GM19025 (cell line): ENCODE results near the gene DHRS9.
A peak's percentile ranks its signal among the peaks of the same experiment; 100 is the strongest.

Source experiments
- ATAC-seq: cut with Tn5 transposase; IDR thresholded peaks from one replicate; pipeline ENCODE4 v1.9.1; 2021; ENCODE audit warnings: mild to moderate bottlenecking, low read depth, moderate library complexity; ENCODE audit not compliant: unreplicated experiment

The DHRS9 gene

DNA sequence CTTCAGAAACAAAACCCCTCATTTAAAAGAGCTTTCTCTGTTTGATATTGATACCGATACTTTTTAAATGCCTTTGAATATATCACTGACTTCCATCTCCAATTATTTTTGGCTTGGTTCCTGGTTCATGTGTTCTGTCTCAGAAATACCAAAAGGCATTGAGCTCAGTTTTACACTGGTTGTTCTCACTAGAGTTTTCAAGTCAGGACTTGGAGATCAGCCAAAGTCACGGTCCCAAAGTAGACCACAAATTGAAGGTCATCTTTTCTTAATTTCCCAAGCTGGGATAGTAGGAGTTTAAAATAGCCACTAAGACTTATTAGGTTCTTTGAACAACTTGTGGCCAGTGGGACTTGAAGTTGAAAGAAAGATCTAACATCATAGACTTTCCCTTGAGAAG lies 24.2 kb downstream of the DHRS9 start:
- ATAC-seq: no peak

DNA sequence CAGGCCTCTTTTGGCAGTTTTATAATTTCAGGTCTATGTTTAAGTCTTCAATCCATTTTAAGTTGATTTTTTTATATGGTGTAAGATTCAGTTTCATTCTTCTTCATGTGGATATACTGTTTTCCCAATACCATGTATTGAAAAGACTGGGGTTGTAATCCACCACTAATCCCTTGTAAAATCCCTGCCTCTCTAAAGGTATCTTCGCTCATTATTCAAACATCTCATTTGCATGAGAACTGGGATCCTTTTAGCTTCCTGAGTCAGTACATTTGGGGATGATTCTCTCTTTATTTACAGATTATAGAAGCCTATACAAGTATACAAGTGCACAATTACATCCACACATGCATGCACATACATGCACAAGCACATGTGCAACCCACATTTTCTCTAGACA lies 25.3 kb downstream of the DHRS9 start:
- no peak for ATAC-seq

DNA sequence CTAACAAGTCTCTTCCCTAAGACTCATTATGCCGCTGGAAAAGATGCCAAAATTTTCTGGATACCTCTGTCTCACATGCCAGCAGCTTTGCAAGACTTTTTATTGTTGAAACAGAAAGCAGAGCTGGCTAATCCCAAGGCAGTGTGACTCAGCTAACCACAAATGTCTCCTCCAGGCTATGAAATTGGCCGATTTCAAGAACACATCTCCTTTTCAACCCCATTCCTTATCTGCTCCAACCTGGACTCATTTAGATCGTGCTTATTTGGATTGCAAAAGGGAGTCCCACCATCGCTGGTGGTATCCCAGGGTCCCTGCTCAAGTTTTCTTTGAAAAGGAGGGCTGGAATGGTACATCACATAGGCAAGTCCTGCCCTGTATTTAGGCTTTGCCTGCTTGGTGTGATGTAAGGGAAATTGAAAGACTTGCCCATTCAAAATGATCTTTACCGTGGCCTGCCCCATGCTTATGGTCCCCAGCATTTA lies 26.3 kb downstream of the DHRS9 start:
- no peak for ATAC-seq

DNA sequence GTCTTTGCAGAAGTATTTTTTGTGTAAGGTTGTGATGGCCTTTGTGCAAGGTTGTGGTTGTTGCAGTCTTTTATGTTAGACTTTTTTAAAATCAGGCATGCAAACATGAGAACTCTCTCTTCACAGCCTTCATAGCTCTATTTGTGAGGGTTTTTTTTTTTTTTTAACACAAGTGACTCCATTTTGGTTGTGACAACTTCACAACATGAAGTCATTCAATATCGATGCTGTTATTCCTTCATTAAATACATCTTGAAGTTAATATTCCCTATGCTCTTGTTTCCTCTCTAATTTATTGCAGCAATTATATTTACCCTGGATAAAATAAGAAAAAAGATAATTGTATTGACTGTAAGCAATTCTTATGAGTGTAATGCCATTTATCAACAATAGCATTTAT lies 35.5 kb downstream of the DHRS9 start:
- ATAC-seq: no peak

DNA sequence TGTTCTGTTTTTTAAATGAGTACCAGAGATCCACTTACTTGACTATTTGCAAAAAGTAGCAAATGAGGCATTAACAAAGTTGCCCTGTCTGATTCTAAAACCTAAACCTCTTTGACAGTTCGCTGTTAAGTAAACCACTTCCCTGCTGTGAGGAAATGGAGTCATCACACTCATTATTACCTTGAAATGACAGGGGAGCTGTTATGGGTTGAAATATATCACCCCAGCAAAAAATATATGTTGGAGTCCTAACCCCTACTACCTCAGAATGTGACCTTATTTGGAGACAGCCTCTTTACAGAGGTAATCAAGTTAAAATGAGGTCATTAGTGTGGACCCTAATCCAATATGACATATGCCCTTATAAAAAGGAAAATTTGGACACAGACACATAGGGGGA lies 36.1 kb downstream of the DHRS9 start:
- ATAC-seq: no peak

DNA sequence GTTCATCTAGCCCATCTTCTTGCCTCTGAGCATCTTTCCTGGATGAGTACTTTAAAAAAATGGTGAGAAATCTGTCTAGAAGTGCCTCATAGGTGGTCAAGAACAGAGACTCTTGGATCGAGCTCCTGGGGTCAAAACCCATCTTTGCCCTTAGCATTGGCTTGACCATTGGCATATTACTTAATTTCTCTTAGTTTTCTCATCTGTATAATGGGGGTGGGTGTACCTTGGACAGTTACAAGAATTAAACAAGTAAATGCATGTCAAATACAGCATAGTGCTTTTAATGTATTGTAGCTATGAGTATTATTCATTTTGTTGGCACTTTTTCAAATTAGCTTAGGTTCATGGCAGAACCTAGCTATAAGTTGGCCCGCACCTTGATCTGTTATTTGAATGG lies 36.8 kb downstream of the DHRS9 start:
- no peak for ATAC-seq

DNA sequence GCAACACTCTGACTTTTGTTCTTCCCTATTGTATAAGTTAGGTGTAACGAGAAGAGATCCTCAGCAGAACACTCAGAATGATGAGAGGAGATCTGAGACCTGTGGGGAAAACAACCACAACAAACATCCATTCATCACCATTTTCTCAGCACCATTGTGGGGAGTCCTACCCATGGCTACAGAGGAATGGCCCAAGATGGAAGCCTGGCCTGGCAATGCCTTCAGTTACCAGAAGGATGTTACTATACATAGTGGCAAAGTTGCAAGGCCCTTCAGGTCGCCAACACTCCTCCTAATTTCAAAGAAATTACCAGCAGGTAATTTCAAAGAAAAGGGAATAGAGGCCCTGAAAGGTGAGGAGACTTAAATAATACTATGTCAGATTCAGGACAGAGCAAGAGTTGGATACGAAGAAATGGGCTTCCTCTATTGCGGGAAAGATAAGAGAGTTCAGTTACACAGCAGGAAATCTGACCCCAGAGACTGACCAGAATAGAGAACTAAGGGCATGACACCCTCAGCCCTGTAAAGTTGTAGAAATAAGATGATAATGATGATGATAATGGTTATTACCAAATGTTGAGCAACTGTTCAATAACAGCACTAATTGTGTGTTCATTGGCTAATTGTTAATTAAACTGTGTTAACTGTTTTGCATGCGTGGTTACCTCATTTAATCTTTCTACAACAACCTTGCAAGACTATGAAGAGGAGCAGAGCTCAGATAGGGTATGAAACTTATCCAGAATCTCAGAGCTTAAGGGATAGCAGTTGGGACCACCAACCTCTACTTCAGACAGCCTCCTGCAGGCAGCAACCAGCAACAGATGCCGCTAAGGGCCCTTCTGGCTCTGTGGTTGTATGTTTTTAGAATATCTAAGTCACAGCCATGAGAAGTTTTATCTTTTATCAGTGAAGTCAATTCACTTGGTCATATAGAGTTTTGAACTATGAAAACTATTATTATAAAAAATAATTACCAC lies 37.5 kb downstream of the DHRS9 start:
- no peak for ATAC-seq

DNA sequence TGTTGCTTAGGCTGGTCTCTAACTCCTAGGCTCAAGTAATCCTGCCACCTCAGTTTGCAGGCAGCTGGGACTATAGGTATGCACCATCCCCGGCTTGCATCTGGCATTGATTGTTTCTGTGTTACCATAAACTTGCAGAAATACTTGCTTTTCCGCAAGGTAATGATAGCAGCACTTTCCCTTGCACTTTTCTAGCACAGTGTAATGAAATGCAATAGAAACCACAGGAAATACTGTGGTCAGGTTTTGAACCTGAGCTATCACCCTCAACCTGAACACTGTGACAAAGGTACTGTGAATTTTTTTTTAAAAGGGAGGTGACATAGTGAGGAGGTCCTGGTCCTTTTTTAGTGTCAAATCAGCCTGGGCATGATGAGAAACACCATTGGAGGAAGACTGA lies 38.3 kb downstream of the DHRS9 start:
- ATAC-seq: peak; percentile 60

DNA sequence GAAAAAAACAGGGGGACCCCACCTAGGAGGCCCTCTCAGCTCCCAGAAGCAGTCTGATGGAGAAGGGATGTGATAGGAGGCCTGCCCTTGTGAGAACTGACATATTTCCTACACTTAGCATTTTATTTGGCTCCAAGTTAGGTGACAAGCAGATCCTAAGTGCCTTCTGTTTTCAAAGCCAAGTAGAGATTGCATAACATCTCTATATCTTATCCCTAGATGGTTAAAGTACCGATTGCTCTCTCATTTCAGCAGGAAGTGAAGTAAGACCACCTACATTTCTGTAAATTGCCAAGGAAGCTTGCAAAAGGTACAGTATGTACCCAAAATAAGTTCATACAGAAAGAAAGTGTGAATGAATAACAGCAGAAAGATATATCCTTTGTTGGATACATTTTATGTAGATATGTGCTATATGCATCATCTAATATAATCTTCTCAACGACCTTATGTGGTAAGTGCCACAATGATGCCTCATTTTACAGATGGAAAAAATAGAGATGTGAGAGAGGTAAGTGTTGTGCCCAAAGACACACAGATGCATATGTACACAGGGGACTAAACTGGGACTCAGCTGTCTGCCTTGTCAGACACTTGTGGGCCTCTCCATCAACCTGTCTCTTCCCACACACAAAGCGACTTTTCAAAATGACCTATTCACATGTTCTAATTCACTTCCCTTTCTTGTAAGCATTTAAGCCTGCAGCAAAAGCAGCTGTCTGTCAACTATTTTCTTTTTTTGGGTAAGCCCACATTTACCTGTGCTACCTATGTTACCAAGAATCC lies 38.9 kb downstream of the DHRS9 start:
- ATAC-seq: no peak

DNA sequence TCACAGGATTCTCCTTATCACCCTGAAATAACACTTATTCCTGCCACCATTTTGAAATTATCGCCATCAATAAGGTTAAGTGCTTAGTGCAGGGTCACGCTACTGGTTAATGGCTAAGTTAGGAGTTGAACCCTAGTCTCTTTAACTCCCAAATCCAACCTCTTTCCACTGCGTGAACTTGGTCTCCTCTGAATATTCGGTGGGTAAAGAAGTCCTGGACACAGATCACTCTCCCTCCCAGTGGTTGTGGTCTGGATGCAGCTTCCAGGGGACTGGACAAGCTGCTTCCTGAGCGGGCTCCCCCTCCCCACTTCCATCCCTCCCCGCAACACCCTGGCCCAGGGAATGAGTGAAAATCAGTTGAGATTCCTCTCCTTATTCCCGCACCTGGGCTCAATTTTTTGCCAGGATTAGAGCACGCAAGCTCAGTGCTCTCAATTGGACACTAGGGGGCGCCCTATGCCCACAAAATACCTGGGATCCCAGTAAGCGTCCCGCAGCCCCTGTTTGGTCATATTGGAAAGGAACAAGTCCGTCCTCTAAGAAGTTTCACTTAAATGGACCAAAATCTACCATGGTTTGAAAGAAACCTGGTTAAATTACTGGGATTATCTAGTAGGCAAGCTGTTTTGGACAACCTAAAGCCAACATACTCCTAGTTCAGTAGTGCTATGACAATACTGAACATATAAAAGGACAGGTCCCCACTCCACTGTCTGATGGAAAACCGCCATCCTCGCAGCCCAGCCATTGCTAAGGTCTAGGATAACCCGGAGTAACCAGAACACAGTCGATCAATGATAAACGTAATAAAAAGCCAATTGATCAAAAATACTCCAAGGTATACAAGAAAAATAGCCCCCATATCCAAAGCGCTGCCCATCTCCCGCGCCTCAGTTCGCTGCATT lies 40.4 kb downstream of the DHRS9 start:
- ATAC-seq: no peak

DNA sequence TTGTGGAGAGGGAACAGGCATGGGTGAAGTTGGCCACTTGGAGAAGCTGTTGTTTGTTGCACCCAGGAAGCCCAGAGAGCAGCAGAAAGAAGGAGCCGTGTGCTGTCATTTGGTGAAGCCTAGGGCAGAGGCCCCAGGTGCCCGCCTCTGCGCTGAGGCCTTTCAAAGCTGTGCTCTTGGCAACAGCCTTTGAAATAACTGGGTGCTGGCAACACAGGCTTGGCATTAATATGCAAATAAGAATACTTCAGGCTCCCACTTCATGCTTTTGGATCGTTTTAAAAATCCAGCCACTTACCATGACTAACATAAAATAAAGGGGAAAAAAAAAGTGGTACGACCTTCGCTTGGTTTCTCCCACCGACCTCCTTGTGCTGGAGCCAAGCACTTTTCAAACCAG lies 41.1 kb downstream of the DHRS9 start:
- no peak for ATAC-seq

DNA sequence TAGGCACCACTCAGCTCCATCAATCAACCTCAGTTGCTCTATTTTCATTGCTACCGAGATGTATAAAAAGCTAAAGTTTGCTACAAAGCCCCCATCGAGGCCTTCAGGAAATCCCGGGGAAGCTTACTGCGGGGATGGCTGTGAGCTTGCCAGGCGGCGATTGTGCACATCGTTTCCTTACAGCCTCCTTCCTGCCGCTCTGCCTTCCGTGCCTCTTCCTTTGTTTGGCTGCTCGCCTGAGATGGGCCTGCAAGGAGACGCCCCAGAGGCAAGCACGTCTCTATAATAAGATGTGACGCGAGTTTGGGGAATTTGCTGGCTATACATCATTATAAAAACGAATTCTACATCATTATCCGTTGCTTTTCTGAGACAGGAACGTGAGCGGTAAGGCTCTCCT lies 41.6 kb downstream of the DHRS9 start:
- no peak for ATAC-seq

DNA sequence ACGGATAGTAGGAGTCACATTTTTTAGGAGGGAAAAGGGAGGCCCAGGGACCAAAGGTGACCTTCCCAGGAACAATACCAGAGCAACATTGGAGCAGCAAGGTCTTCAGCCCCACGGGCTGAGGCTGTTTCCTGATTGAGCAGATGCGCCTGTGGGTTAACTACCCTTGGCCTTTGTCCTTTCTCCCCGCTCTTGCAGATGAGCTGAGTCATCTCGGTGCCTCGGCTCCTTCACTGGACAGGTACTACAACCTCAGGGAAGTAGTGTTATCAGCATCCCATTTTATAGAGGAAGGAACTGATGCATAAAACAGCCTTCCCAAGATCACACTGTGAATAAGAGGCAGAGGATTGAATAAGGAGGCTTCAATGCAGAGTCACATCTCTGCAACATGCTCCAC lies 43.5 kb downstream of the DHRS9 start:
- ATAC-seq: no peak

DNA sequence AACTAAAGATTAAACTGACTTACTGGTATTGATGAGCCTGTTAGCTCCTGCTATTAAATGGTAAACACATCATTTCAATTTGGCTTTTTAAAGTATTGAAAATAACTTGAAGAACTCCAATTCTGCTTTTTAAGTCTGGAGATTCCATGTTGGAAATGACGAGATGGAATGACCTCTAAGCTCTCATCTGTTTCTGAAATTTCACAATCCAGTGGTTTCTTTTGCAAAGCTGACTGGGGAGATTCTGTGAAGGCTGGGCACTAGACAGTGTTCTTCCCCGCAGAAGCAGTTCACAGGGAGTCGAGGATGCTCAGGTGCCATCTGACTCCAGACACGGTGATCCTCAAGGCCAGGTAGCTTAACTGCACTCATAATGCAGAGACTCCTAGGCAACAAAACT lies 44.7 kb downstream of the DHRS9 start:
- ATAC-seq: no peak

DNA sequence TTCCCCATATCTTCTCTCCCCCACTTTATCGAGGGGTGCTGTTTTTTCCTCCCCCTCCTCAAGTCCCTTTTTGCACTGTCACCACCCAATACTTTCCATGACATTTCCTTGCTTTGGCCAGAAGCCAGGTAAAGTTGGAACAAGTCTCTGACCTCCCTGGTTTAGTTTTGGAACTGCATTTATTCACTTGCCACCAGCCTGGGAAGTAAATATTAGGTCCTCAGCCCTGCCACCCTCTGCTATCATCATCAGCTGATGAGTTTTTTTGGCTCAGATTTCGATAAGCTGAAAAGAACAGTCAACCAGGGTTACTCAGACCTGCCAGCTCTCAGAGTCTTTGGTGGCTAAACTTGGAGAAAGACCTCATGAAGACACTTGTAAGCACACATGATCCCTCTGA lies 47.0 kb downstream of the DHRS9 start:
- no peak for ATAC-seq

DNA sequence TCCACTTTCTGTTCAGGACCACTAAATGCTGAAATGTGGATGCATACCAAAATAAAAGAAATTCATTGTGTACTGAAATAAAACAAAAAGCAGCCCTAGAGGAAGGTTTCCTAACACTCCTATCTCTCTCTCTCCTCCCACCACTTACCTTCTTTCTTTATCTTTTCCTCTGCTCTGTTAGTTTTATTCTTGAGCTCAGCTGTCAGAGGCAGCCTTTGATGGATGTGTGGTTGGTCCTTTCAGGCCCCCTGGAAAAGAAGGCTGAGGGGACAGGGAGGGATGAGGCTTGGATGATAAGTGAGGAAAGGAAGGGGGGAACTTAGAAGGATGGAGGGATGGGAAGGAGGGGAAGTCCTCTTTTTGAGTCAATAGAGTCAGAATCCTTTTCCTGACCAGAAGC lies 47.6 kb downstream of the DHRS9 start:
- no peak for ATAC-seq

DNA sequence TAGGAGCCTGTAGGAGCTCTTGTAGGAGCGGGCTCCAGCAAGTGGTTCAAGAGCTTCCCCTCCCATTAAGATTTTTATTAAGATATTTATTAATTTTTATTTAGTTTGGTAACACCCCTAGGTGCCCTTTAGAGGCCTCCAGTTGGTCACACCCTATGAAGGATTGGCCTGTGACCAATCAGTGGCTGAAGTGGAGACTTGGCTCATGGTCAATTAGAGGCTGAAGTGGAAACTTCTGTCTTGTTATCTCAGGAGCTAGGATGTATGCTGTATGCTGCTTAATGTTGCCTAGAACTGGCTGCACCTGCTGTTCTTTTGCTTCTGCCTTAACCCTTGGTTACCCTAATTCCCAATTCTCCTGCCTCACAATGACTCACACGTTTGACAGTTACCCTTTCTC lies 48.7 kb downstream of the DHRS9 start:
- no peak for ATAC-seq

DNA sequence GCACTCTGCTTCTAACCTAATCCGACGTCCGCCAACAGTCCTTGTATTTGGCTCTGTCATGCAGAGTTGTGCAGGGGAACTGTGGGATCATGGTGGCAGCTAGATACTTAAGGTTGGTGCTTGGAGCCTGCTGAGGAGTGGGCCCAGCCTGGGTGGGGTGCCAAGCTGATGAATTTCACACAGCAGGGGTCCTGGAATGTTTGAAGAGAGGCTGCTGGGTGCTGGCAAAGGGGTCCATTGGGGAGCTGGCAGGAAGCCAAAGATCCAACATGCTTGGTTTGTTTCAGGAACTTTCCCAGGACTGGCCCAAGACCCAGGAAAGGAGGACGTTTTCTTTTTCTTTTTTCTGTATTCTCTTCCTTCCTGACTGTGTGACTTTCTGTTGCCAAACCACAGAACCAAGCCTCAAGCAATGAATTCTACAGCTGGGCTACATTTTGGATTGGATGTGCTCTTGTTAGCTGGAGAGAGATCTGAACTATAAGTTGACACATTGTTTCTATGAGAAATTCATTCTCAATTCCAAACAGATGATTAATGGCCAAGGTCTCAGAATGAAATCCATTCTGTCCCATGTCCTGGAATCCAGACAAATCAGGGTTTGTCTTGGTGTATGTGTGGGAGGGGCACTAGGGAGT lies 49.9 kb downstream of the DHRS9 start:
- no peak for ATAC-seq

DNA sequence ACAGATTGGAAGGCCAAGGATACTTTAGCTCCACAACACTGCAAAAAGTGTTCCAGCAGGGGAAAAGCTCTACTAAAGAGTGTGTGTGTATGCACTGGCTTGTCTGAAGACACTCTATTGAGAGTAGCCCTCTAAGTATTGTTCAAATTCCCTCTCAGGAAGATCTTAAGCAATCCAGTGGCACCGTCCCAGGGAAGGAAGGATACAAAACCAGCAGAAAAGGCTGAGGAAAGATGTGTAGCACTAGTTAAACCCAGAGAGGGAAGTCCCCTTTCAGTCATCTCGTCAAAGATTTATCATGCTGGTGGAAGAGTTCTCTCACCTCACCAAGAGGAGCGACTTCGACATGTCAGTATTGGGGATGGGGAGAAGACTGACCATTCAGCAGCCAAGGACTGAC lies 50.5 kb downstream of the DHRS9 start:
- ATAC-seq: no peak

DNA sequence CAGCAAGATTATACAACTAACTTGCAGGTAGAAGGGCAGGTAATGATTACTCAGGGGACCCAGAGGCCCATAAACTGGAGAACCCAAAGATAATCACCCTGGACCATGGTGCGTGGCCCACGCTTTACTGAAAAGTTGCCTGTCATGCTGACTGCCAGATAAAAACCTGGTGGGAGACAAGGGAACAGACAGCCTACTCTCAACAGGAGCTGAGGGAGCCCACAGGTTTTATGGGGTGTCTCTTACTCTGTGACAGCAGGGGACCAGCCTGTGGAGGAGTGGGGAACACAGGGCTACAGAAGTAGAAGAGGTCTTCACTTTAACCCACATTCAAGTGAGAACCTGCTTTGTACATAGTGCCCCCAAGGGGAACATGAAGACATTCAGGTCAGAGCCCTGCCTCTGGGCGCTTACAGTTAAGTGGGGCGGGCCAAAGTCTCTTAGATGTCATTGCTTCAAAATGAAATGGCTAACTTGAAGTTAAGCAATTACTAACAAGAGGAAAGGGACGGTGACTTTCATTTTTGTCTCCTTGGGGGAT lies 60.4 kb downstream of the DHRS9 start:
- ATAC-seq: no peak
